GM15510 (cell line): Measurements from ENCODE around the gene FXYD2.

Experiments
- POLR2A ChIP-seq: IDR thresholded peaks from 3 replicates; pipeline ENCODE4 v1.6.1; 2011; ENCODE audit warnings: borderline replicate concordance; ENCODE audit not compliant: insufficient read length; ENCODE audit errors: extremely low read depth

Gene FXYD2

DNA sequence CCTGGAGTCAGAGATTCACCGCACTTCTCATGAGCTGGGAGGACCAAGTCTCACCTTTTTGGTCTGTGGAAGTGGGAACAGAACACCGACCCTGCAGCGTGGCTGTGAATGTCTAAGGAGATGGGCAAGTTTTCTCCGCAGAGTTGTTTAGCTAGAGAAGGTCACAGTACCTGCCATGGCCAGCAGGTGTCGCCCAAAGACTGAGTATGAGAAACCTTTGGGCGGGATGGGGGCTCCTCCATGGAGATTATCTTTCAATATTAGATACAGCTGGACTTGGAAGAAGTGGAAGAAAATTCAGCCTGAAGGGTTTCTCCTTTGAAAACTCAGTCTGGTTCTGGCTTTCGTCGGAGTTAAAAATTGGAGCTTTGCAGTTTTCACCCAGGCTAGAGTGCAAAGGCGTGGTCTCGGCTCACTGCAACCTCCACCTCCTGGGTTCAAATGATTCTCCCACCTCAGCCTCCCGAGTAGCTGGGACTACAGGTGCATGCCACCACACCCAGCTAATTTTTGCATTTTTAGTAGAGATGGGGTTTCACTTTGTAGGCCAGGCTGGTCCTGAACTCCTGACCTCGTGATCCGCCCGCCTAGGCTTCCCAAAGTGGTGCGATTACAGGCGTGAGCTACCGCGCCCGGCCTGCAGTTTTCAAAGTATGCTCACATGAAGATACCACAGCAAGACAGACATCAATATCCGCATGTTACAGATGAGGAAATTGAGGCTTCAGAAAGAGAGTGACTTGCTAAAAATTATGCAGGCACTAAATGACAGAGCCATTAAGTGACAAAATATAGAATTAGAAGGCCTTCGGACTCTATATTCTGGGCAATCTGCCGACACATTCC is 16.8 kb downstream of the FXYD2 start:
- no peak for TF ChIP-seq POLR2A

DNA sequence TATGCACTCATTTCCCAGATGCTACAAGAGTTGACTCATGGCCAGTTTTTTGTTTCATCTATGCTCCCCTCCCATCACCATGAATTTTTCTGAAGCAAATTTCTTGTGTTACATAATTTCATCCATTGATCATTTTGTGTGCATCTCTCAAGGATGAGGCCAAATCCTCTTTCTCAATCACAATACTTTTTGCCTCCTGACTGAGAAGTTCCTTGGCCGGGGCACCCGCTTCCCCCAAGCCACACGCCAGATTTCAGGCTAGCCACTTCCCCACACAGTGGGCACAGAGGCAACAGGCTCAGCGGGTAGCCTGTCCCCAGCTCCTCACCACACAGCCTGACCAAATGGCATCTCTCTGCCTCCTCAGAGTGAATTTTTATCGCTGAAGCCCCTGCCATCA is 17.7 kb downstream of the FXYD2 start:
- no peak for TF ChIP-seq POLR2A

DNA sequence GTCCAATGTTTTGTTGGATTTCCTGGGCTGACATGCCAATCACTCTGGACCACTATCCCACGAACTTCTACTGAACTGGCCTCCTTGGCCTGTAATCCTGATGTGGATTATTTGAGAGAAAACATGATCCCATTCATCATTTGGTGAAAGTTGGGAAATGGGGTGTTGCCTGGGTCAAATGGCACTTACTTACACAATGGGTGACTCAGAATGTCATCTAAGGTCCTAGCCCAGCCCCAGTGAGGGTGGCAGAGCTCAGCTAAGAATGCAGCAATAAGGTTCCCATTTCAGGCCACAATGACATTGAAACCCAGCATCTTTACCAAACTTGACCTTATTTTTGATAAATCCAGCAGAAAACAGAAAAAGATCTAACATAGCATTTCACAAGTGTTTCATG is 19.5 kb downstream of the FXYD2 start:
- no peak for TF ChIP-seq POLR2A

GRCh38 chr11:117803896-117804295 is 20.6 kb downstream of the FXYD2 start:
- no peak for TF ChIP-seq POLR2A

GRCh38 chr11:117799634-117800033 is 24.9 kb downstream of the FXYD2 start:
- no peak for TF ChIP-seq POLR2A

DNA sequence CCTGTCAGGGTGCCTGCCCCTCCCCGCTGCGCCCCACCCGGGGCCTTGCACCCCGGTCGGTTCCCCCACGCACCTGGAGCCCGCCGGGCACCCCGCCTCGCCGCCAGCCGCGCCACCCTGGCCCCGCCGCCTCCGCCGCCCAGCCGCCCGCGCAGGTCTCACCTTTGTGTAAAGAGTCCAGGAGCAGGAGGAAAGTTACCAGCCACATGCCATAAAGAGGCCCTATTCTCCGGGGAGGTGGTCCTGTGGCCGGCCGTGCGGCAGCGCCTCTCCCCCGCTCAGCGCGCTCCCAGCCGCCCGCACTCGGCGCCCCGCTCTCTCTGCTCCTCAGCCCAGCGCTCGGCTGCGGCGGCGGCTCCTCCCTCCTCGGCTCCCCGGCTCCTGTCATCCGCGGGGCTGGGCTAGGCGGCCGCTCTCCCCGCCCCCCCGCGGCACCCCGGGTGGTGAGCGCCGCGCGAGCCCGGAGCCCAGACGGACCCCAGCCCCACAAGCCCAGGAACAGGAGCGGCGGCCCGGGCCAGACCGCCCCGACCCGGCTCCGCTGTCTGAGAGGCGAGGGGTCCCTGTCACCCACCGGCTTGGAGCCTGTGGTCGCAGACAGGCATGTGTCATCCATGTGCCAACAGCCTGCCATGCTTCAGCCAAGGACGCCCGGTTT is 27.5 kb downstream of the FXYD2 start, which contains the start of gene DSCAML1:
Gene DSCAML1, minus strand, starts transcription at position 345 of the 658 bp plus-strand sequence. Its CDS starts 137 bp downstream, at position 208.
- TF ChIP-seq POLR2A, result no peak

GRCh38 chr11:117796456-117796871 is 28.1 kb downstream of the FXYD2 start:
- no peak for TF ChIP-seq POLR2A

GRCh38 chr11:117795638-117796455 is 28.7 kb downstream of the FXYD2 start:
- no peak for TF ChIP-seq POLR2A

GRCh38 chr11:117794772-117795629 is 29.5 kb downstream of the FXYD2 start:
- no peak for TF ChIP-seq POLR2A

DNA sequence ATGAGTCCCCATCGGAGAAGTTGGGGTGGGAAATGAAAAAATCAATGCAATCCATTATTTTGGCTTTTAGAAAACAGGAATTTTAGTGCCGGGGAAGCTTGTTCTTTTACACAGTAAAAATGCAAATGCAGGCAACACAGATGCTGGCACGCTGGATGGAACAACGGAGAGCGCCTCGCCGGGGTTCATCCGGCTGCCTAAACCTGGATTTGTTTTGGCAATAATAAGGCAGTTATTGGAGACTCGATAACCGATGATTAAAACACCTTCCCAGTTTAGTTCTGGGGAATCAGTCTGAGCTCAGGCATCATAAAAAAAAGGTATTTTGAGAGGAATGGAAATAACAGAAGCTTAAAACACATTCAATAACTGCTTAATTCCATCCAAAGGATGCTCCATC is 30.4 kb downstream of the FXYD2 start:
- no peak for TF ChIP-seq POLR2A

DNA sequence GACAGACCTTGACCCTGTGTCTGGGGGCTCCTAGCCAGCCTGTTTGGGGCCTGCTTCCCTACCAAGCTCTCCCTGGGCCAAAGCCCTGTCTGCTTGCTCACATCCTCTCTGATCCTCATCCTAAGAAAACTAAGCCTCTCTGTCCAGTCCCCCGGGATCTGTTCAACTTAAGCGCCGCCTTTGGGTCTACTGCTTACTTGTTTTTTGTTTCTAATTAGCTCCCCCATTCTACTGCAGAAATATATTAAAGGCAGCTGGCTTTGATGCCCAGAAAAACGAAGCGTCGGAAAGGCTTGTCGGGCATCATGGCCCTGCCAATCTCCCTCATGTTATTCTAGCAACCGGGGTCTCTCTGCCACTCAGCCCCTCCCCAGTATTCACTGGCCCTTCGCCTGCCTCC is 31.0 kb downstream of the FXYD2 start:
- TF ChIP-seq POLR2A, result no peak

- TF ChIP-seq POLR2A, result no peak
Observed at GRCh38 chr11:117792992-117793391, 31.6 kb downstream of the FXYD2 start.

GRCh38 chr11:117792241-117792640 is 32.3 kb downstream of the FXYD2 start:
- TF ChIP-seq POLR2A, result no peak

DNA sequence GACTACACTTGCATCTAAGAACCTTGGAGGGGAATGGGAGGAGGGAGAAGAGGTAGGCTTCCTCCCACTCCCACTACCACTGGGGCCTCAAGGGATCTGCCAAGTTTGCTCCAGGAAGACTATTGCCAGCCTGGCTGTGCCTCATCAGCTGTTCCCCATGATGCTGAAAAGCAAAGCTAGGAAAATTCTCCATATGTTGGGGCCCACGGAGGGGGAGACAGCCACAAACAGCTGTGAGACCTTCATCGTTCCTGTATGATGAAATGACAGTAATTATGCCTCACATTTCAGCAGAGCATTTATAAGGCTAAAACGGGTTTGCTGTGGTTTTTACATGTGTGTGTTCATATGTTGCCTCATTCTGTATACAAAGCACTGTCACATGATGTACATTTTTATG is 34.3 kb downstream of the FXYD2 start:
- TF ChIP-seq POLR2A, result no peak
